Mononuclear cell (primary cell): ENCODE measurements around the gene SMCO1. TPM values are rescaled to one million over a fixed set of nuclear protein-coding genes. Genes with fewer than 3 reads are reported as not detected.
A peak's percentile ranks its signal among the peaks of the same experiment; 100 is the strongest.
"Not testable (repeated sequence)": the region's sequence is repeated elsewhere in the genome, so short reads cannot be mapped to it uniquely, and the experiment has no call there.

Source experiments
- H3K27me3 ChIP-seq: 2 replicates; pipeline ENCODE4 v1.6.0; 2011; ENCODE audit warnings: low read length, control low read depth; ENCODE audit not compliant: insufficient read depth
- H3K4me1 ChIP-seq: 2 replicates; pipeline ENCODE4 v1.5.1; 2011; ENCODE audit warnings: mild to moderate bottlenecking, low read length, control low read depth; ENCODE audit not compliant: insufficient read depth
- H3K4me3 ChIP-seq: 2 replicates; pipeline ENCODE4 v1.5.1; 2011; ENCODE audit warnings: mild to moderate bottlenecking, low read length, moderate library complexity
- H3K9me3 ChIP-seq: 2 replicates; pipeline ENCODE4 v1.5.1; 2011; ENCODE audit warnings: low read depth, mild to moderate bottlenecking, control low read depth, low read length
- total RNA-seq: library from RNA; depleted of rRNA; stranded (reverse); fragments of >200 nt; gene quantifications from one replicate; pipeline ENCODE4 v1.2.3, GENCODE V29; 2012

SMCO1 gene
- total RNA-seq, 1 donor: not detected

DNA sequence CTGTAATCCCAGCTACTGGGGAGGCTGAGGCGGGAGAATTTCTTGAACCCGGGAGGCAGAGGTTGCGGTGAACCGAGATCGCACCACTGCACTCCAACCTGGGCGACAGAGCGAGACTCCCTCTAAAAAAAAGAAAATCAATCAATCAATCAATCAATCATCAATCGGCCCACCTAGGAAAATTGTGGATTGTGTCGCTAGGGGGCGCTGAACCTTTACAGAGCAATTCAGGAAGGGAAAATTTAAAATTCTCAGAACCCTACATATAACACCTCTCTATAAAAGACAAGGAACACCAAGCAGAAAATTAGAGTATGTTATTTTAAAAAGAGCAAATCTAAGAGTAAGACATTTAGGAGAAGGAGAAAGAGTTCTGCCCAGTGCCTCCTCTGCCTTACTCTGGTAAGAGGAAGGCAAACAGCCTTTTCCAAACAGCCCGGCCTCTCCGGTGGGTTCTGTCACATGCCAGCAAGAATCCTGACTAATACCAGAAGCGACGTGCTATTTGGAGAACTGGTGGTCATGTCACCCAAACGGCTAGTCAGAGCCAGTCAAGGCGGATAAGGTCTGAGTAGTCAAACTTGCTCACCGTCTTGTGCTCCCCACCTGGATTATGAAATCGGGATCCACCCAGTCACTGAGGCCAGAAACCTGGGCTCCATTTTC is 22.3 kb upstream of the SMCO1 start:
- no peak overlapping the region for H3K4me3 ChIP-seq
- H3K4me1 ChIP-seq: no peaks in the 10 kb centered on the region
- no peaks in the 10 kb centered on the region for H3K9me3 ChIP-seq
- peaks cover 2% of the 10 kb centered on the region for H3K27me3 ChIP-seq

GRCh38 chr3:196533260-196533681 is 18.1 kb upstream of the SMCO1 start:
- no peak overlapping the region for H3K4me3 ChIP-seq
- no peaks in the 10 kb centered on the region for H3K9me3 ChIP-seq
- peaks cover 4% of the 10 kb centered on the region for H3K27me3 ChIP-seq
- H3K4me1 ChIP-seq: peaks cover 9% of the 10 kb centered on the region

DNA sequence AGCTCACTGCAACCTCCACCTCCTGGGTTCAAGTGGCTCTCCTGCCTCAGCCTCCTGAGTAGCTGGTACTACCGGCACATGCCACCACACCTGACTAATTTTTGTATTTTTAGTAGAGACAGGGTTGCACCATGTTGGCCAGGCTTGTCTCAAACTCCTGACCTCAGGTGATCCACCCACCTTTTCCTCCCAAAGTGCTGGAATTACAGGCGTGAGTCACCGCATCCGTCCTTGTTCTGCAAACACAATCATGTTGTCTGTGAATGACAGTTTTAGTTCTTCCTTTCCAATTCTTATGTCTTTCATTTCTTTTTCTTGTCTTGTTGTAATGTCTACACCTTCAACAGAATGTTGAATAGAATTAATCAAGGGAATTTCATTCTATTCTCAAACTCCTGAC is 16.3 kb upstream of the SMCO1 start:
- no peak overlapping the region for H3K4me3 ChIP-seq
- H3K27me3 ChIP-seq: peaks cover 4% of the 10 kb centered on the region
- H3K9me3 ChIP-seq: no peaks in the 10 kb centered on the region
- peaks cover 9% of the 10 kb centered on the region for H3K4me1 ChIP-seq

DNA sequence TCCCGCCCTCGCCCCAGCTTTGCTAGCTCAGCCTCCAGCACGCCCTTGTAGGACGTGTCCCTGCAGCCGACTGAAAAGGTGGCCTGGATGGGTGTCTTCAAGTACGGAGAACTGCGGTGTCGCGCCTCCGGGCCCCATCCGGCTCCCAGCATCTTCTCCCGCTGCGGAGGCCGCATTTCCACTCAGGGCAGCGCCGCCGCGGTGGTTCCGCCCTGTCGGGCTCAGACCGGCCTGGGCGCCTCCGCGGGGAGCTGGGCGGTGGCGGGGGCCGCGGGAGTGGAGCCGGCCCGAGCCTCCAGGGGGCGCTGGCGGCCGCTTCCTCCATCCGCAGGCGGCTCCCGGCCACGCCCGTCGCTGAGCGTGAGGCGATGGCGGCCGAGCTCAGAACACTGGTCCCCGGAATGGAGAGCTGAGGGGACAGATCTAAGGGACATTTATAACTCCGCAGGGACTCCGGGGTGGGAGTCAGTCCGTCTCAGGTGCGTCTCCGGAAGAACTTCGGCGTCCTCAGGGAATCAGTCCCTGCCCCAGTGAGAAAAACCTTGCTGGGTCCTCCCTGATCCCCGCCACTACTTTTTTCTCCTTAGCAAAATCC is 13.6 kb upstream of the SMCO1 start:
- H3K4me1 ChIP-seq: peaks cover 9% of the 10 kb centered on the region
- peak overlapping the region; percentile 43 for H3K4me3 ChIP-seq
- no peaks in the 10 kb centered on the region for H3K9me3 ChIP-seq
- peaks cover 4% of the 10 kb centered on the region for H3K27me3 ChIP-seq

- peaks cover 10% of the 10 kb centered on the region for H3K9me3 ChIP-seq
- no peak overlapping the region for H3K4me3 ChIP-seq
- H3K4me1 ChIP-seq: peaks cover 9% of the 10 kb centered on the region
- no peaks in the 10 kb centered on the region for H3K27me3 ChIP-seq
These were observed 10.0 kb upstream of the SMCO1 start for GRCh38 chr3:196525141-196525540.

GRCh38 chr3:196524527-196524926 is 9.4 kb upstream of the SMCO1 start:
- Histone ChIP-seq H3K27me3 (no peaks in the 10 kb centered on the region), H3K4me3 (no peak overlapping the region), H3K4me1 (peaks cover 9% of the 10 kb centered on the region), H3K9me3 (peaks cover 17% of the 10 kb centered on the region)

GRCh38 chr3:196523841-196524240 is 8.7 kb upstream of the SMCO1 start:
- Histone ChIP-seq H3K4me3 (no peak overlapping the region), H3K9me3 (peaks cover 23% of the 10 kb centered on the region), H3K27me3 (no peaks in the 10 kb centered on the region), H3K4me1 (peaks cover 5% of the 10 kb centered on the region)

DNA sequence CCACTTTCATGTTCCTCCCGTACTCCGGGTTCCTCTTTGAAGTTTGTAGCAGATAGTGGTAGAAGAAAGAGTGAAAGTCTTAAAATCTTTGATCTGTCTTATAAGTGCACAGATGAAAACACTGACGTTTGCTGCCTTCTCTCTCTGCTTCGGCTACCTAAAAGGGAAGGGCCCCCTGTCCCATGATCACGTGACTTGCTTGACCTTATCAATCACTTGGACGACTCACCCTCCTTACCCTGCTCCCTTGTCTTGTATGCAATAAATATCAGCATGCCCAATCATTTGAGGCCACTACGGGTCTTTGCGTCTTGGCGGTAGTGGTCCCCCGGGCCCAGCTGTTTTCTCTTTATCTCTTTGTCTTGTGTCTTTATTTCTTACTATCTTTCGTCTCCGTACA is 6.1 kb upstream of the SMCO1 start:
- H3K9me3 ChIP-seq: peaks cover 34% of the 10 kb centered on the region
- not testable (repeated sequence) for H3K27me3 ChIP-seq, H3K4me1 ChIP-seq, H3K4me3 ChIP-seq

DNA sequence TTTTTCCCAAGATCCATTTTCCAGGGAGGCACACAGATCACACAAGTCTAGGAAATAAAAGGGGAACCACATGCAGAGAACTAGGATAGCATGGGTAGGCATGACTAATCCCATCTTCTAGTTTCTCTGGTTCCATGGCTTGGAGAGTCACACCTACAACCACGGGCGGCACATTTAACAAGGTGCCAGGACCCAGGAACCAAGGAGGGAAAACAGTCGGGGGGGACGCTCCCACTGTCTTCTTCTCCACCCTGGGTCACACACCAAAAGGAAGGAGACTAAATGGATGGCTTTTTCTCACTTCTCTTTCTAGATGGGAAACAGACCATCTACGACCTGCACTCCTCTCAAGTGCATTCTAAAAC is 4.6 kb upstream of the SMCO1 start:
- H3K27me3 ChIP-seq: peaks cover 2% of the 10 kb centered on the region
- no peak overlapping the region for H3K4me3 ChIP-seq
- no peaks in the 10 kb centered on the region for H3K4me1 ChIP-seq
- peaks cover 34% of the 10 kb centered on the region for H3K9me3 ChIP-seq

GRCh38 chr3:196518966-196519717 is 4.0 kb upstream of the SMCO1 start:
- Histone ChIP-seq H3K4me1 (no peaks in the 10 kb centered on the region), H3K9me3 (peaks cover 34% of the 10 kb centered on the region), H3K4me3 (no peak overlapping the region), H3K27me3 (peaks cover 2% of the 10 kb centered on the region)

DNA sequence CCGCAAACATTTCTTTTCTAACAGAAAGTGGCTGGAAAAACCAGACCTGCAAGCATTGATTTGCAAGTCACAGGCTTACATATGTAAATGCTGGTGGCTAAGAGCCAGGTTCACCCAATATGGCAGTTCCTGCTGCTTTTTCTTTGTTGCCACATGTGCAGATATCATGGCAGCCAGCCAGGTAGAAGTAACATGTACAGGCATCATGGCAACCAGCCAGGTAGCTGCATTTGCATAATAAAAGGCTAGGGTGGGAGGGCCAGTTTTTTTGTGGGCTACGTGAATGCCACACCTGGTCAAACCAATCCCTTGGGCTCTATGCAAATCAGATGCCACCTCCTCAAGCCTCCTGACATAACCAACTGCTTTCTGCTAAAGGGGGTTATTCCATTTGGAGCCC is 2.8 kb upstream of the SMCO1 start:
- H3K27me3 ChIP-seq: peaks cover 2% of the 10 kb centered on the region
- no peaks in the 10 kb centered on the region for H3K4me1 ChIP-seq
- H3K9me3 ChIP-seq: peaks cover 34% of the 10 kb centered on the region

GRCh38 chr3:196517162-196517800 is 2.1 kb upstream of the SMCO1 start:
- no peak overlapping the region for H3K4me3 ChIP-seq
- H3K4me1 ChIP-seq: no peaks in the 10 kb centered on the region
- H3K9me3 ChIP-seq: peaks cover 34% of the 10 kb centered on the region
- peaks cover 2% of the 10 kb centered on the region for H3K27me3 ChIP-seq

More for the DNA sequence above, 2.8 kb upstream of the SMCO1 start:
- H3K4me3 ChIP-seq: no peak overlapping the region

GRCh38 chr3:196514350-196514716 is 813 bp downstream of the SMCO1 start:
- H3K9me3 ChIP-seq: peaks cover 16% of the 10 kb centered on the region
- no peaks in the 10 kb centered on the region for H3K4me1 ChIP-seq
- no peak overlapping the region for H3K4me3 ChIP-seq
- H3K27me3 ChIP-seq: peaks cover 2% of the 10 kb centered on the region

DNA sequence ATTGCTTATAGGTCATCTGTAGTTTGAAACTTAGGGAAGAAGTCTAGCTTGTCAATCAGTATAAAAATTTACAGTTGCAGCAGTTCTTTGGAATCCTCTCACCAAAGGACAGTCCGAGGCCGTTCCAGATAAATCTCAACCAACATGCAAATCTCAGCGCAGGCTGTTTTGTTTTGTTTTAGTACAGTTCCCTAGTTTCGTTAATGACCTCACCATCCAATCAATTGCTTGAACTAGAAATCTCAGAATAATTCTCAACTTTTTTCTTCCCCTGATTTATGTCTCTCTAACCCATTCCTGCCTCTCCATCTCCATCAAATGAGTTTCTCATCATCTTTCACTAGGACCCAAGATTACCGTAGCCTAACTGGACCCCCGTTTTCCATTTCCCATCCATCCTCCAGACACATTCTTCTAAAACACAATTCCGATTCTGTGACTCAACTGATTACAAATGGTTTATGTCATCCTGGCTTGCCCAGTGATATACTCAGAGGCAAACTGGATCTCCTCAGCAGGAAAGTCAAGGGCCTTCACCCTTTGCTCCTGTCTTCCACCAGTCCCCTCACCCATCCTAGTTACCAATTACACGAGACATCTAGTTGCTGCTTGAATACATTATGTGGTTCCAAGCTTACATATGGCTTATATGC is 1.3 kb downstream of the SMCO1 start:
- H3K27me3 ChIP-seq: peaks cover 2% of the 10 kb centered on the region
- no peak overlapping the region for H3K4me3 ChIP-seq
- H3K4me1 ChIP-seq: no peaks in the 10 kb centered on the region
- H3K9me3 ChIP-seq: peaks cover 11% of the 10 kb centered on the region
